ENCODE measurements around the gene B3GALNT1.

GRCh38 chr3:161064413-161064812, 40.7 kb downstream of the B3GALNT1 start:
- TF ChIP-seq CTCF (IDR thresholded peaks at IDR 0.05) (no peak), POLR2A (IDR thresholded peaks at IDR 0.05) (no peak), POLR2AphosphoS5 (IDR thresholded peaks at IDR 0.05) (no peak)
